ENCODE data around the gene CD44. TPM values are rescaled to one million over a fixed set of nuclear protein-coding genes. Genes with fewer than 3 reads are reported as not detected.

CD44 gene
- total RNA-seq, 1 experiment from 2014 or later = 6.1 TPM

DNA sequence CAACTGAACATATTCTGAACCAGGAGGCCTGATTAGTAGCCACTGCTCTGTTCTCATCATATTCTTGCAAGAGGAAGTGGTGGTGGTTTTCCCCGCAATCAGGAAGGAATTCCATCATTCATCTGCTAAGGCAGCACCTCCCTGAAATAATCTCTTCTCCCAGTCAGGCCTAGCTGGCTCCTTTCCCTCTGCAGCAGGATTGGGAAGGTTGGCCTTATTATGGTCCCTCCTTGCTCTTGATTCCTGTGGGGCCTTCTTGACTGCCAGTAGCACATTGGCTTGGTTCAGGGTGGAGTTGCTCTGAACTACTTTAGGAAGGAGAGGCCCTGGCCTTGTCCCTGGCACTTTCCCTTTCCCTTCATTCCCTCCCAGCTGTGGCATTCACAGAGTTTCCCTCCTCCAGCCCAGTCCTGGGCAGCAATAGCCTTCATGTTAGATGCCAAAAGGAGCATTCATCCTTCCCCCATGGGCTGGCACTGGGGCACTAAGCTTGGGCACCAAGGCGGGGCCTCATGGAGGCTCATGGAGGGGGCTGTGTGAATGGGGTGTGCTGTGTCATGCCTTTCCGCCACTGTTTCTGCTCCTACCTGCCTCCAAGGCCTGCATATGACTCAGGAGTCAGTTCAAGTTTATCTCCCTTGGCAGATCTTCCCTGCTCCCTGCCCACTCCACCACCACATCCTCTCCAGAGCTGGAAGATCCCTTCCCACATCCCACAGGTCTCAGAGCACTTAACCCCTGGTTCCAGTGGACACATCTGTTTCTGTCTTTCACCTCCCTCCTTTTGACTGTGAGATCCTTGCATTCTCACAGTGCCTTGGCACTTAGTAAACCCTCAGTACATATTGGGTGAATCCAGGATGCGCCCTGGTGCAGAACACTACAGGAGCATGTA, 27.6 kb upstream of the CD44 start:
- Mint-ChIP-seq H3K27me3 (ENCODE audit: low read depth) (peaks cover 3% of the 10 kb centered on the region), H3K4me1 (no peaks in the 10 kb centered on the region; a peak in 1 of 4 replicates), H3K9me3 (peaks cover 5% of the 10 kb centered on the region in 2 experiments; a peak in 3 of 5 replicates), H3K36me3 (ENCODE audit: insufficient read depth in 1 of 3, low read depth in 3 of 3) (peaks cover 2 to 7% (median 4%) of the 10 kb centered on the region in 3 experiments; a peak in 3 of 7 replicates), H3K27ac (no peak overlapping the region), H3K4me3 (no peak overlapping the region)
- Histone ChIP-seq H2BK12ac (ENCODE audit: insufficient read length, low read depth, low read length) (no peak overlapping the region), H3K23me2 (ENCODE audit: insufficient read length, low read depth, low read length, poor library complexity, severe bottlenecking) (no peaks in the 10 kb centered on the region), H3K4me1 (ENCODE audit: insufficient read depth, low read length) (no peaks in the 10 kb centered on the region), H4K5ac (ENCODE audit: insufficient read length, low read depth, low read length) (no peak overlapping the region), H3T11ph (ENCODE audit: low read length) (no peak overlapping the region), H2BK5ac (ENCODE audit: insufficient read length, low read length) (no peak overlapping the region), H2BK20ac (ENCODE audit: low read depth, low read length, poor library complexity, severe bottlenecking) (no peak overlapping the region), H4K20me1 (ENCODE audit: control insufficient read depth, insufficient read depth, insufficient read length) (no peaks in the 10 kb centered on the region), H3K27me3 (ENCODE audit: insufficient read depth, low read length) (no peaks in the 10 kb centered on the region), H2AFZ (ENCODE audit: low read length) (no peak overlapping the region), H4K8ac (replicated peaks; ENCODE audit: insufficient read length, low read depth, low read length) (no peak overlapping the region), H3K4me2 (ENCODE audit: insufficient read depth, insufficient read length, low read length) (no peak overlapping the region), H3K56ac (ENCODE audit: insufficient read length, low read depth, low read length) (no peak overlapping the region), H2AK5ac (ENCODE audit: insufficient read length, low read length) (no peak overlapping the region), H3K79me1 (ENCODE audit: insufficient read depth, low read depth, low read length, poor library complexity, severe bottlenecking) (no peaks in the 10 kb centered on the region), H3K14ac (ENCODE audit: insufficient read depth, low read length) (no peak overlapping the region), H3K9ac (ENCODE audit: extremely low read depth, insufficient read length, low read length) (no peak overlapping the region), H3K9me3 (ENCODE audit: control insufficient read depth, low read depth, low read length) (no peaks in the 10 kb centered on the region), H2BK120ac (ENCODE audit: low read depth, low read length, poor library complexity, severe bottlenecking) (no peak overlapping the region), H3K27ac (ENCODE audit: insufficient read length, low read depth, low read length) (no peak overlapping the region), H3K79me2 (ENCODE audit: insufficient read depth, low read length) (no peaks in the 10 kb centered on the region), H3K23ac (ENCODE audit: insufficient read length, low read depth, low read length) (no peak overlapping the region), H2BK15ac (ENCODE audit: low read depth, low read length) (no peak overlapping the region), H3K4ac (ENCODE audit: low read depth, low read length) (no peak overlapping the region), H3K18ac (ENCODE audit: insufficient read length, low read depth, low read length) (no peak overlapping the region), H4K91ac (ENCODE audit: insufficient read length, low read depth, low read length) (no peak overlapping the region)
- no peak for DNase-seq
- TF ChIP-seq, protein P1, sequence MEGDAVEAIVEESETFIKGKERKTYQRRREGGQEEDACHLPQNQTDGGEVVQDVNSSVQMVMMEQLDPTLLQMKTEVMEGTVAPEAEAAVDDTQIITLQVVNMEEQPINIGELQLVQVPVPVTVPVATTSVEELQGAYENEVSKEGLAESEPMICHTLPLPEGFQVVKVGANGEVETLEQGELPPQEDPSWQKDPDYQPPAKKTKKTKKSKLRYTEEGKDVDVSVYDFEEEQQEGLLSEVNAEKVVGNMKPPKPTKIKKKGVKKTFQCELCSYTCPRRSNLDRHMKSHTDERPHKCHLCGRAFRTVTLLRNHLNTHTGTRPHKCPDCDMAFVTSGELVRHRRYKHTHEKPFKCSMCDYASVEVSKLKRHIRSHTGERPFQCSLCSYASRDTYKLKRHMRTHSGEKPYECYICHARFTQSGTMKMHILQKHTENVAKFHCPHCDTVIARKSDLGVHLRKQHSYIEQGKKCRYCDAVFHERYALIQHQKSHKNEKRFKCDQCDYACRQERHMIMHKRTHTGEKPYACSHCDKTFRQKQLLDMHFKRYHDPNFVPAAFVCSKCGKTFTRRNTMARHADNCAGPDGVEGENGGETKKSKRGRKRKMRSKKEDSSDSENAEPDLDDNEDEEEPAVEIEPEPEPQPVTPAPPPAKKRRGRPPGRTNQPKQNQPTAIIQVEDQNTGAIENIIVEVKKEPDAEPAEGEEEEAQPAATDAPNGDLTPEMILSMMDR (conservative IDR thresholded peaks at IDR 0.05) = no peak
- WGBS (ENCODE audit: extremely low coverage, insufficient read length, low lambda C conversion rate) = no CpG with 5 or more reads among the region's 4 CpGs
